A549 (cell line): ENCODE measurements around the gene MEG3.

Experiments used
- BHLHE40 ChIP-seq: IDR thresholded peaks from 2 replicates; pipeline ENCODE4 v1.6.1; 2012; ENCODE audit warnings: low read depth, low read length, inconsistent platforms
- CEBPB ChIP-seq, 2 experiments: fragments of >200 bp in 1 of 2; sonication (Bioruptor Twin) in 1 of 2; formaldehyde crosslinking in 1 of 2; IDR thresholded peaks; 2 replicates each; pipeline ENCODE4 v1.6.1; 2012 to 2016
- CTCF ChIP-seq: fragments of >200 bp; sonication (Bioruptor Twin); formaldehyde crosslinking; IDR thresholded peaks from 3 replicates; pipeline ENCODE4 v1.5.1; 2016
- JUN ChIP-seq, 2 experiments: fragments of >200 bp; sonication (Bioruptor Twin); formaldehyde crosslinking; IDR thresholded peaks; 2 replicates in 1 of 2; 3 replicates in 1 of 2; pipeline ENCODE4 v1.6.1; 2016 to 2017
- KDM5A ChIP-seq: fragments of 200-600 bp; sonication (generic); IDR thresholded peaks from 2 replicates; pipeline ENCODE4 v1.6.1; 2016; ENCODE audit warnings: antibody characterized with exemption, mild to moderate bottlenecking
- NFE2L2 ChIP-seq: fragments of 150-350 bp; conservative IDR thresholded peaks from 2 replicates; pipeline ENCODE4 v1.6.1; 2014; ENCODE audit warnings: low read length
- POLR2A ChIP-seq: IDR thresholded peaks from 2 replicates; pipeline ENCODE4 v1.6.1; 2012; ENCODE audit warnings: mild to moderate bottlenecking, low read length
- POLR2AphosphoS2 ChIP-seq: conservative IDR thresholded peaks from 2 replicates; pipeline ENCODE4 v1.6.1; 2012; ENCODE audit warnings: low read length, improper control_type of control experiment, inconsistent platforms
- SREBF2 ChIP-seq: fragments of 450-650 bp; IDR thresholded peaks from 2 replicates; pipeline ENCODE4 v1.6.1; 2014; ENCODE audit warnings: mild to moderate bottlenecking, moderate library complexity

- TF ChIP-seq POLR2A (no peak), CTCF (no peak), BHLHE40 (no peak), CEBPB (IDR thresholded peaks at IDR 0.05) (no peak), KDM5A (no peak), SREBF2 (no peak), JUN (IDR thresholded peaks at IDR 0.05) (no peak), POLR2AphosphoS2 (no peak), NFE2L2 (no peak)
Measured at GRCh38 chr14:100894416-100894815, 68.5 kb downstream of the MEG3 start.
